H9 (cell line): ENCODE measurements around the gene SPN. TPM values are rescaled to one million over a fixed set of nuclear protein-coding genes. Genes with fewer than 3 reads are reported as not detected.
"Not testable (repeated sequence)": the region's sequence is repeated elsewhere in the genome, so short reads cannot be mapped to it uniquely, and the experiment has no call there.

Experiments used
- DNase-seq: peaks from one replicate; pipeline ENCODE4 v3.0.0-alpha.2; 2017
- H2AFZ ChIP-seq: one replicate; pipeline ENCODE4 v1.6.1; 2013; ENCODE audit warnings: mild to moderate bottlenecking, low read length, control low read depth, moderate library complexity
- H2AK5ac ChIP-seq: 2 replicates; pipeline ENCODE4 v1.6.1; 2013; ENCODE audit warnings: low read length, control low read depth, mixed read lengths; ENCODE audit not compliant: insufficient read length
- H2BK120ac ChIP-seq: one replicate; pipeline ENCODE4 v1.6.1; 2013; ENCODE audit warnings: low read depth, mild to moderate bottlenecking, low read length, control low read depth, inconsistent platforms; ENCODE audit not compliant: poor library complexity, severe bottlenecking
- H2BK12ac ChIP-seq: 2 replicates; pipeline ENCODE4 v1.6.1; 2013; ENCODE audit warnings: low read length, control low read depth, mixed read lengths, low read depth; ENCODE audit not compliant: insufficient read length
- H2BK15ac ChIP-seq: 2 replicates; pipeline ENCODE4 v1.6.1; 2013; ENCODE audit warnings: low read depth, low read length, control low read depth
- H2BK20ac ChIP-seq: one replicate; pipeline ENCODE4 v1.6.1; 2013; ENCODE audit warnings: low read depth, mild to moderate bottlenecking, low read length, control low read depth, inconsistent platforms; ENCODE audit not compliant: poor library complexity, severe bottlenecking
- H2BK5ac ChIP-seq: 2 replicates; pipeline ENCODE4 v1.6.1; 2013; ENCODE audit warnings: low read length, control low read depth, mixed read lengths; ENCODE audit not compliant: insufficient read length
- H3K14ac ChIP-seq: 2 replicates; pipeline ENCODE4 v1.6.1; 2013; ENCODE audit warnings: low read length, control low read depth; ENCODE audit not compliant: insufficient read depth
- H3K18ac ChIP-seq: 2 replicates; pipeline ENCODE4 v1.6.1; 2013; ENCODE audit warnings: low read depth, mild to moderate bottlenecking, mixed read lengths, low read length, control low read depth; ENCODE audit not compliant: insufficient read length
- H3K23ac ChIP-seq: 2 replicates; pipeline ENCODE4 v1.6.1; 2013; ENCODE audit warnings: low read length, control low read depth, mixed read lengths, low read depth; ENCODE audit not compliant: insufficient read length
- H3K23me2 ChIP-seq: 2 replicates; pipeline ENCODE4 v1.6.1; 2013; ENCODE audit warnings: low read depth, mild to moderate bottlenecking, mixed read lengths, low read length, control low read depth; ENCODE audit not compliant: insufficient read length, poor library complexity, severe bottlenecking
- H3K27ac ChIP-seq: 2 replicates; pipeline ENCODE4 v1.5.1; 2013; ENCODE audit warnings: low read length, control low read depth, mixed read lengths, low read depth; ENCODE audit not compliant: insufficient read length
- H3K27me3 ChIP-seq: 2 replicates; pipeline ENCODE4 v1.6.1; 2013; ENCODE audit warnings: low read length, control low read depth, inconsistent platforms; ENCODE audit not compliant: insufficient read depth
- H3K4ac ChIP-seq: 2 replicates; pipeline ENCODE4 v1.6.1; 2013; ENCODE audit warnings: low read depth, mild to moderate bottlenecking, control low read depth, inconsistent platforms, low read length, moderate library complexity
- H3K4me1 ChIP-seq: 2 replicates; pipeline ENCODE4 v1.6.1; 2013; ENCODE audit warnings: low read length, control low read depth, inconsistent platforms; ENCODE audit not compliant: insufficient read depth
- H3K4me2 ChIP-seq: 2 replicates; pipeline ENCODE4 v1.6.1; 2013; ENCODE audit warnings: low read length, control low read depth, mixed read lengths; ENCODE audit not compliant: insufficient read length, insufficient read depth
- H3K56ac ChIP-seq: 2 replicates; pipeline ENCODE4 v1.6.1; 2013; ENCODE audit warnings: low read depth, mild to moderate bottlenecking, mixed read lengths, low read length, control low read depth; ENCODE audit not compliant: insufficient read length
- H3K79me1 ChIP-seq: 2 replicates; pipeline ENCODE4 v1.6.1; 2013; ENCODE audit warnings: low read depth, mild to moderate bottlenecking, moderate library complexity, low read length, control low read depth, inconsistent platforms; ENCODE audit not compliant: insufficient read depth, poor library complexity, severe bottlenecking
- H3K79me2 ChIP-seq: 2 replicates; pipeline ENCODE4 v1.6.1; 2013; ENCODE audit warnings: low read length, control low read depth, inconsistent platforms; ENCODE audit not compliant: insufficient read depth
- H3K9ac ChIP-seq: 2 replicates; pipeline ENCODE4 v1.6.1; 2013; ENCODE audit warnings: low read length, control low read depth, mixed read lengths; ENCODE audit not compliant: insufficient read length; ENCODE audit errors: extremely low read depth
- H3K9me3 ChIP-seq: one replicate; pipeline ENCODE4 v1.6.1; 2013; ENCODE audit warnings: low read depth, low read length, inconsistent platforms; ENCODE audit not compliant: control insufficient read depth
- H3T11ph ChIP-seq: one replicate; pipeline ENCODE4 v1.6.1; 2013; ENCODE audit warnings: mild to moderate bottlenecking, low read length, control low read depth, inconsistent platforms
- H4K20me1 ChIP-seq: one replicate; pipeline ENCODE4 v1.6.1; 2013; ENCODE audit not compliant: control insufficient read depth, insufficient read length, insufficient read depth
- H4K5ac ChIP-seq: 2 replicates; pipeline ENCODE4 v1.6.1; 2013; ENCODE audit warnings: low read depth, mild to moderate bottlenecking, mixed read lengths, low read length, control low read depth; ENCODE audit not compliant: insufficient read length
- H4K8ac ChIP-seq: replicated peaks from 2 replicates; pipeline ENCODE4 v1.6.1; 2013; ENCODE audit warnings: low read length, control low read depth, mixed read lengths, low read depth; ENCODE audit not compliant: insufficient read length
- H4K91ac ChIP-seq: 2 replicates; pipeline ENCODE4 v1.6.1; 2013; ENCODE audit warnings: low read depth, mild to moderate bottlenecking, moderate library complexity, mixed read lengths, low read length, control low read depth; ENCODE audit not compliant: insufficient read length
- H3K27ac Mint-ChIP-seq, 3 experiments: 2 replicates in 2 of 3; 3 replicates in 1 of 3; pipeline ENCODE4 v1.8.0; 2020 to 2021; ENCODE audit warnings: mixed read lengths in 3 of 3, mild to moderate bottlenecking in 1 of 3, moderate library complexity in 1 of 3
- H3K27me3 Mint-ChIP-seq: 2 replicates; pipeline ENCODE4 v1.8.0; 2021; ENCODE audit warnings: low read depth, mild to moderate bottlenecking, moderate library complexity, mixed read lengths
- H3K36me3 Mint-ChIP-seq, 3 experiments: 2 replicates in 2 of 3; 3 replicates in 1 of 3; pipeline ENCODE4 v1.8.0; 2020 to 2021; ENCODE audit warnings: low read depth in 3 of 3, mixed read lengths in 3 of 3; ENCODE audit not compliant: insufficient read depth in 1 of 3
- H3K4me1 Mint-ChIP-seq, 2 experiments: 2 replicates each; pipeline ENCODE4 v1.8.0; 2020; ENCODE audit warnings: mixed read lengths in 2 of 2
- H3K4me3 Mint-ChIP-seq, 2 experiments: 2 replicates in 1 of 2; 3 replicates in 1 of 2; pipeline ENCODE4 v1.8.0; 2020 to 2021; ENCODE audit warnings: mild to moderate bottlenecking in 2 of 2, mixed read lengths in 2 of 2, moderate library complexity in 1 of 2
- H3K9me3 Mint-ChIP-seq, 2 experiments: 2 replicates in 1 of 2; 3 replicates in 1 of 2; pipeline ENCODE4 v1.8.0; 2020; ENCODE audit warnings: mild to moderate bottlenecking in 2 of 2, mixed read lengths in 2 of 2, moderate library complexity in 1 of 2
- CTCF ChIP-seq: fragments of 200-600 bp; sonication (generic); conservative IDR thresholded peaks from 3 replicates; pipeline ENCODE4 v1.8.0; 2021; ENCODE audit warnings: antibody characterized with exemption, mild to moderate bottlenecking
- WGBS: extraction: QIAGEN DNeasy Blood & Tissue Kit; methylation state at CpG from one replicate; pipeline ENCODE4 v1.1.7; 2013; ENCODE audit warnings: missing lambda C conversion rate, low lambda C conversion rate, mixed read lengths; ENCODE audit not compliant: insufficient read length; ENCODE audit errors: extremely low coverage; 5-methylcytosine and 5-hydroxymethylcytosine counted together
- long read RNA-seq: library from polyadenylated mRNA; unstranded; transcript quantifications from one replicate; pipeline ENCODE4 v2.0.0, GENCODE V29; 2020
- total RNA-seq: library from RNA; stranded (reverse); gene quantifications from 2 replicates; pipeline ENCODE4 v1.2.1, GENCODE V29; 2021

SPN gene
- total RNA-seq, result 0.77 and 1.1 TPM in 2 replicates
- long read RNA-seq, partial matches to known transcripts, result 0 of 4 reads
- long read RNA-seq, other reads (novel, unspliced or antisense), result 0 of 4 reads

- Histone ChIP-seq H3K4ac (no peak within 1 kb of the TSS), H3K27ac (no peak within 1 kb of the TSS), H3K9me3 (no peaks in the 10 kb centered on the region), H2BK120ac (no peak within 1 kb of the TSS), H3K23ac (no peak within 1 kb of the TSS), H2BK20ac (no peak within 1 kb of the TSS), H2BK15ac (no peak within 1 kb of the TSS), H2AFZ (no peak within 1 kb of the TSS), H3K14ac (no peak within 1 kb of the TSS; the same call in 1 of the 2 replicates), H4K91ac (no peak within 1 kb of the TSS), H4K5ac (no peak within 1 kb of the TSS), H2AK5ac (no peak within 1 kb of the TSS), H3K18ac (no peak within 1 kb of the TSS), H3K27me3 (no peaks in the 10 kb centered on the region; the same call in 1 of the 2 replicates), H3K4me2 (no peak within 1 kb of the TSS), H3K23me2 (peaks cover 8% of the 10 kb centered on the region), H3K79me1 (no peaks in the 10 kb centered on the region), H3K4me1 (peaks cover 4% of the 10 kb centered on the region; the same call in 1 of the 2 replicates), H3K9ac (no peak within 1 kb of the TSS), H4K20me1 (no peaks in the 10 kb centered on the region), H4K8ac (no peak within 1 kb of the TSS), H2BK5ac (no peak within 1 kb of the TSS), H3K79me2 (no peaks in the 10 kb centered on the region; the same call in 1 of the 2 replicates), H2BK12ac (no peak within 1 kb of the TSS), H3K56ac (no peak within 1 kb of the TSS), H3T11ph (no peak within 1 kb of the TSS)
- TF ChIP-seq CTCF, result no peak
- peaks cover 33 to 42% of the 10 kb centered on the region in 2 experiments for H3K4me1 Mint-ChIP-seq
- H3K27me3 Mint-ChIP-seq, result peaks cover 9% of the 10 kb centered on the region; the same call in 1 of the 2 replicates
- no peak for DNase-seq
- no peaks in the 10 kb centered on the region; a peak in 1 of 7 replicates for H3K36me3 Mint-ChIP-seq
- H3K4me3 Mint-ChIP-seq, result no peak within 1 kb of the TSS
- H3K27ac Mint-ChIP-seq, result peak within 1 kb of the TSS in 2 of 3 experiments; percentile 64 to 87; a peak in 2 of 7 replicates
- no CpG with 5 or more reads among the region's 18 CpGs for WGBS
- no peaks in the 10 kb centered on the region; a peak in 1 of 5 replicates for H3K9me3 Mint-ChIP-seq
These were observed at the start of gene SPN for GRCh38 chr16:29663016-29663806. Gene SPN, plus strand, starts transcription at chr16:29663247. Its CDS starts 482 bp downstream, at chr16:29663729.

GRCh38 chr16:29613307-29614057 is 49.6 kb upstream of the SPN start:
- H4K91ac ChIP-seq, H2AFZ ChIP-seq, H3K56ac ChIP-seq, H3K23ac ChIP-seq, H4K5ac ChIP-seq, H2BK15ac ChIP-seq, H3K27me3 ChIP-seq, H3K79me1 ChIP-seq, H3K9me3 ChIP-seq, H3K4ac ChIP-seq, H3T11ph ChIP-seq, H3K27me3 Mint-ChIP-seq, H2AK5ac ChIP-seq, H3K18ac ChIP-seq, H2BK12ac ChIP-seq, H3K27ac ChIP-seq, H2BK120ac ChIP-seq, H2BK20ac ChIP-seq, H4K20me1 ChIP-seq, H3K36me3 Mint-ChIP-seq, H4K8ac ChIP-seq, H3K9me3 Mint-ChIP-seq, H2BK5ac ChIP-seq, H3K4me1 ChIP-seq, H3K23me2 ChIP-seq: not testable (repeated sequence)
- Mint-ChIP-seq H3K4me3 (peak overlapping the region; percentile 82 to 93), H3K4me1 (peaks cover 25 to 27% of the 10 kb centered on the region in 2 experiments), H3K27ac (peak overlapping the region in 1 of 3 experiments; percentile 52; a peak in 3 of 7 replicates)
- Histone ChIP-seq H3K14ac (peak overlapping the region; percentile 37), H3K79me2 (peaks cover 11% of the 10 kb centered on the region; the same call in 1 of the 2 replicates), H3K4me2 (peak overlapping the region; percentile 77), H3K9ac (peak overlapping the region; percentile 11)
- no CpG with 5 or more reads among the region's 100 CpGs for WGBS
- DNase-seq, result peak; percentile 92
